H9 (cell line): ENCODE data around the gene FYCO1. TPM values are rescaled to one million over a fixed set of nuclear protein-coding genes. Genes with fewer than 3 reads are reported as not detected.

ENCODE experiments used
- DNase-seq: peaks from one replicate; pipeline ENCODE4 v3.0.0-alpha.2; 2017
- H2AFZ ChIP-seq: one replicate; pipeline ENCODE4 v1.6.1; 2013; ENCODE audit warnings: mild to moderate bottlenecking, low read length, control low read depth, moderate library complexity
- H2AK5ac ChIP-seq: 2 replicates; pipeline ENCODE4 v1.6.1; 2013; ENCODE audit warnings: low read length, control low read depth, mixed read lengths; ENCODE audit not compliant: insufficient read length
- H2BK120ac ChIP-seq: one replicate; pipeline ENCODE4 v1.6.1; 2013; ENCODE audit warnings: low read depth, mild to moderate bottlenecking, low read length, control low read depth, inconsistent platforms; ENCODE audit not compliant: poor library complexity, severe bottlenecking
- H2BK12ac ChIP-seq: 2 replicates; pipeline ENCODE4 v1.6.1; 2013; ENCODE audit warnings: low read length, control low read depth, mixed read lengths, low read depth; ENCODE audit not compliant: insufficient read length
- H2BK15ac ChIP-seq: 2 replicates; pipeline ENCODE4 v1.6.1; 2013; ENCODE audit warnings: low read depth, low read length, control low read depth
- H2BK20ac ChIP-seq: one replicate; pipeline ENCODE4 v1.6.1; 2013; ENCODE audit warnings: low read depth, mild to moderate bottlenecking, low read length, control low read depth, inconsistent platforms; ENCODE audit not compliant: poor library complexity, severe bottlenecking
- H2BK5ac ChIP-seq: 2 replicates; pipeline ENCODE4 v1.6.1; 2013; ENCODE audit warnings: low read length, control low read depth, mixed read lengths; ENCODE audit not compliant: insufficient read length
- H3K14ac ChIP-seq: 2 replicates; pipeline ENCODE4 v1.6.1; 2013; ENCODE audit warnings: low read length, control low read depth; ENCODE audit not compliant: insufficient read depth
- H3K18ac ChIP-seq: 2 replicates; pipeline ENCODE4 v1.6.1; 2013; ENCODE audit warnings: low read depth, mild to moderate bottlenecking, mixed read lengths, low read length, control low read depth; ENCODE audit not compliant: insufficient read length
- H3K23ac ChIP-seq: 2 replicates; pipeline ENCODE4 v1.6.1; 2013; ENCODE audit warnings: low read length, control low read depth, mixed read lengths, low read depth; ENCODE audit not compliant: insufficient read length
- H3K23me2 ChIP-seq: 2 replicates; pipeline ENCODE4 v1.6.1; 2013; ENCODE audit warnings: low read depth, mild to moderate bottlenecking, mixed read lengths, low read length, control low read depth; ENCODE audit not compliant: insufficient read length, poor library complexity, severe bottlenecking
- H3K27ac ChIP-seq: 2 replicates; pipeline ENCODE4 v1.5.1; 2013; ENCODE audit warnings: low read length, control low read depth, mixed read lengths, low read depth; ENCODE audit not compliant: insufficient read length
- H3K27me3 ChIP-seq: 2 replicates; pipeline ENCODE4 v1.6.1; 2013; ENCODE audit warnings: low read length, control low read depth, inconsistent platforms; ENCODE audit not compliant: insufficient read depth
- H3K4ac ChIP-seq: 2 replicates; pipeline ENCODE4 v1.6.1; 2013; ENCODE audit warnings: low read depth, mild to moderate bottlenecking, control low read depth, inconsistent platforms, low read length, moderate library complexity
- H3K4me1 ChIP-seq: 2 replicates; pipeline ENCODE4 v1.6.1; 2013; ENCODE audit warnings: low read length, control low read depth, inconsistent platforms; ENCODE audit not compliant: insufficient read depth
- H3K4me2 ChIP-seq: 2 replicates; pipeline ENCODE4 v1.6.1; 2013; ENCODE audit warnings: low read length, control low read depth, mixed read lengths; ENCODE audit not compliant: insufficient read length, insufficient read depth
- H3K56ac ChIP-seq: 2 replicates; pipeline ENCODE4 v1.6.1; 2013; ENCODE audit warnings: low read depth, mild to moderate bottlenecking, mixed read lengths, low read length, control low read depth; ENCODE audit not compliant: insufficient read length
- H3K79me1 ChIP-seq: 2 replicates; pipeline ENCODE4 v1.6.1; 2013; ENCODE audit warnings: low read depth, mild to moderate bottlenecking, moderate library complexity, low read length, control low read depth, inconsistent platforms; ENCODE audit not compliant: insufficient read depth, poor library complexity, severe bottlenecking
- H3K79me2 ChIP-seq: 2 replicates; pipeline ENCODE4 v1.6.1; 2013; ENCODE audit warnings: low read length, control low read depth, inconsistent platforms; ENCODE audit not compliant: insufficient read depth
- H3K9ac ChIP-seq: 2 replicates; pipeline ENCODE4 v1.6.1; 2013; ENCODE audit warnings: low read length, control low read depth, mixed read lengths; ENCODE audit not compliant: insufficient read length; ENCODE audit errors: extremely low read depth
- H3K9me3 ChIP-seq: one replicate; pipeline ENCODE4 v1.6.1; 2013; ENCODE audit warnings: low read depth, low read length, inconsistent platforms; ENCODE audit not compliant: control insufficient read depth
- H3T11ph ChIP-seq: one replicate; pipeline ENCODE4 v1.6.1; 2013; ENCODE audit warnings: mild to moderate bottlenecking, low read length, control low read depth, inconsistent platforms
- H4K20me1 ChIP-seq: one replicate; pipeline ENCODE4 v1.6.1; 2013; ENCODE audit not compliant: control insufficient read depth, insufficient read length, insufficient read depth
- H4K5ac ChIP-seq: 2 replicates; pipeline ENCODE4 v1.6.1; 2013; ENCODE audit warnings: low read depth, mild to moderate bottlenecking, mixed read lengths, low read length, control low read depth; ENCODE audit not compliant: insufficient read length
- H4K8ac ChIP-seq: replicated peaks from 2 replicates; pipeline ENCODE4 v1.6.1; 2013; ENCODE audit warnings: low read length, control low read depth, mixed read lengths, low read depth; ENCODE audit not compliant: insufficient read length
- H4K91ac ChIP-seq: 2 replicates; pipeline ENCODE4 v1.6.1; 2013; ENCODE audit warnings: low read depth, mild to moderate bottlenecking, moderate library complexity, mixed read lengths, low read length, control low read depth; ENCODE audit not compliant: insufficient read length
- H3K27ac Mint-ChIP-seq, 3 experiments: 2 replicates in 2 of 3; 3 replicates in 1 of 3; pipeline ENCODE4 v1.8.0; 2020 to 2021; ENCODE audit warnings: mixed read lengths in 3 of 3, mild to moderate bottlenecking in 1 of 3, moderate library complexity in 1 of 3
- H3K27me3 Mint-ChIP-seq: 2 replicates; pipeline ENCODE4 v1.8.0; 2021; ENCODE audit warnings: low read depth, mild to moderate bottlenecking, moderate library complexity, mixed read lengths
- H3K36me3 Mint-ChIP-seq, 3 experiments: 2 replicates in 2 of 3; 3 replicates in 1 of 3; pipeline ENCODE4 v1.8.0; 2020 to 2021; ENCODE audit warnings: low read depth in 3 of 3, mixed read lengths in 3 of 3; ENCODE audit not compliant: insufficient read depth in 1 of 3
- H3K4me1 Mint-ChIP-seq, 2 experiments: 2 replicates each; pipeline ENCODE4 v1.8.0; 2020; ENCODE audit warnings: mixed read lengths in 2 of 2
- H3K4me3 Mint-ChIP-seq, 2 experiments: 2 replicates in 1 of 2; 3 replicates in 1 of 2; pipeline ENCODE4 v1.8.0; 2020 to 2021; ENCODE audit warnings: mild to moderate bottlenecking in 2 of 2, mixed read lengths in 2 of 2, moderate library complexity in 1 of 2
- H3K9me3 Mint-ChIP-seq, 2 experiments: 2 replicates in 1 of 2; 3 replicates in 1 of 2; pipeline ENCODE4 v1.8.0; 2020; ENCODE audit warnings: mild to moderate bottlenecking in 2 of 2, mixed read lengths in 2 of 2, moderate library complexity in 1 of 2
- WGBS: extraction: QIAGEN DNeasy Blood & Tissue Kit; methylation state at CpG from one replicate; pipeline ENCODE4 v1.1.7; 2013; ENCODE audit warnings: missing lambda C conversion rate, low lambda C conversion rate, mixed read lengths; ENCODE audit not compliant: insufficient read length; ENCODE audit errors: extremely low coverage; 5-methylcytosine and 5-hydroxymethylcytosine counted together
- total RNA-seq: library from RNA; stranded (reverse); gene quantifications from 2 replicates; pipeline ENCODE4 v1.2.1, GENCODE V29; 2021
- TF ChIP-seq, protein P1 (sequence below): fragments of 200-600 bp; sonication (generic); conservative IDR thresholded peaks from 3 replicates; pipeline ENCODE4 v1.8.0; 2021; ENCODE audit warnings: antibody characterized with exemption, mild to moderate bottlenecking

FYCO1 gene
- total RNA-seq, 1 experiment from 2014 or later = 10.4 TPM

DNA sequence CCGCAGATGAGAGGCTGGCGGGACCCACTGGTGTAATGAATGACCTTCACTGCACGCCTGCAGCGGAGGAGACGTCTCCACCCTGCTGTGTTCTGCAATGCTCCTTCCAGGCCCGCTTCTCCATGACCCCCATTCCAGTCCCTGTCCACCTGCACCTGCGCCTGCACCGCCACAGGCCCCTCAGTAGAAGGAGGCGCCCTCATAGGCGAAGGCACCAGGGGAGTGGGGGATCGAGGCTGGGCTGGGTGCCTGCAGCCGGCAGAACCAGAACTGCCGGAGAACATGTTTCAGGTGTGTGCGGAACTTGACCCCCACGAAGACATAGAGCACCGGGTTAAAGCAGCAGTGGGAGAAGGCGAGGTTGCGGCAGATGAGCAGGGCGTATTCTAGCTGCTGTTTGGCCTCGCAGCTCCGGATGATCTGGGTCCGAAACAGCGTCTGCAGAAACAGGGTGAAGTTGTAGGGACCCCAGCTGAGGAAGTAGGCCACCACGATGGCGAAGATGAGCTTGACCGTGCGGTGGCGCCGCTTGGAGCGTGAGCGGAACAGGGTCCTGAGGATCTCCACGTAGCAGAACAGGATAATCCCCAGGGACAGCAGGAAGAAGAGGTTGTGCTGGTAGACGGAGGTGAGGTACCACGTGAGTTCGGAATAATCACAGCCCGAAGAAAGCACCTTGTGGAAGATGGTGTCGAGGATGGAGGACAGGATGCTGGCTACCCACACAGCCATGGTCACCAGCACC, 25.3 kb upstream of the FYCO1 start:
- Histone ChIP-seq H3K79me2 (no peaks in the 10 kb centered on the region), H2BK120ac (no peak overlapping the region), H2BK15ac (no peak overlapping the region), H3K23ac (no peak overlapping the region), H2AK5ac (no peak overlapping the region), H3K18ac (no peak overlapping the region), H4K5ac (no peak overlapping the region), H3K27ac (no peak overlapping the region), H4K20me1 (no peaks in the 10 kb centered on the region), H3T11ph (no peak overlapping the region), H4K91ac (no peak overlapping the region), H3K4me1 (no peaks in the 10 kb centered on the region), H3K27me3 (no peaks in the 10 kb centered on the region), H3K23me2 (no peaks in the 10 kb centered on the region), H2BK20ac (no peak overlapping the region), H3K4me2 (no peak overlapping the region), H2BK12ac (no peak overlapping the region), H3K56ac (no peak overlapping the region), H3K9me3 (no peaks in the 10 kb centered on the region), H4K8ac (no peak overlapping the region), H3K14ac (no peak overlapping the region; the same call in 1 of the 2 replicates), H2BK5ac (no peak overlapping the region), H2AFZ (no peak overlapping the region), H3K79me1 (no peaks in the 10 kb centered on the region), H3K9ac (no peak overlapping the region), H3K4ac (no peak overlapping the region)
- peaks cover 0 to 4% of the 10 kb centered on the region in 2 experiments; a peak in 1 of 4 replicates for H3K4me1 Mint-ChIP-seq
- WGBS = no CpG with 5 or more reads among the region's 37 CpGs
- DNase-seq = no peak
- TF ChIP-seq, protein P1, sequence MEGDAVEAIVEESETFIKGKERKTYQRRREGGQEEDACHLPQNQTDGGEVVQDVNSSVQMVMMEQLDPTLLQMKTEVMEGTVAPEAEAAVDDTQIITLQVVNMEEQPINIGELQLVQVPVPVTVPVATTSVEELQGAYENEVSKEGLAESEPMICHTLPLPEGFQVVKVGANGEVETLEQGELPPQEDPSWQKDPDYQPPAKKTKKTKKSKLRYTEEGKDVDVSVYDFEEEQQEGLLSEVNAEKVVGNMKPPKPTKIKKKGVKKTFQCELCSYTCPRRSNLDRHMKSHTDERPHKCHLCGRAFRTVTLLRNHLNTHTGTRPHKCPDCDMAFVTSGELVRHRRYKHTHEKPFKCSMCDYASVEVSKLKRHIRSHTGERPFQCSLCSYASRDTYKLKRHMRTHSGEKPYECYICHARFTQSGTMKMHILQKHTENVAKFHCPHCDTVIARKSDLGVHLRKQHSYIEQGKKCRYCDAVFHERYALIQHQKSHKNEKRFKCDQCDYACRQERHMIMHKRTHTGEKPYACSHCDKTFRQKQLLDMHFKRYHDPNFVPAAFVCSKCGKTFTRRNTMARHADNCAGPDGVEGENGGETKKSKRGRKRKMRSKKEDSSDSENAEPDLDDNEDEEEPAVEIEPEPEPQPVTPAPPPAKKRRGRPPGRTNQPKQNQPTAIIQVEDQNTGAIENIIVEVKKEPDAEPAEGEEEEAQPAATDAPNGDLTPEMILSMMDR = no peak
- H3K27me3 Mint-ChIP-seq = peaks cover 3% of the 10 kb centered on the region; the same call in 1 of the 2 replicates
- peaks cover 0 to 2% of the 10 kb centered on the region in 2 experiments; a peak in 2 of 5 replicates for H3K9me3 Mint-ChIP-seq
- H3K27ac Mint-ChIP-seq = no peak overlapping the region; a peak in 1 of 7 replicates
- no peaks in the 10 kb centered on the region; a peak in 2 of 7 replicates for H3K36me3 Mint-ChIP-seq
- H3K4me3 Mint-ChIP-seq = no peak overlapping the region
